Hematopoietic multipotent progenitor cell treated with erythropoietin and hydrocortisone succinate and interleukin-3 and kit ligand, for 4 days (in vitro differentiated cells): ENCODE results near the gene AGPS.
"Not testable (repeated sequence)": the region's sequence is repeated elsewhere in the genome, so short reads cannot be mapped to it uniquely, and the experiment has no call there.

Source experiments
- DNase-seq: peaks from one replicate; pipeline ENCODE4 v3.0.0-alpha.2; 2015

The AGPS gene

DNA sequence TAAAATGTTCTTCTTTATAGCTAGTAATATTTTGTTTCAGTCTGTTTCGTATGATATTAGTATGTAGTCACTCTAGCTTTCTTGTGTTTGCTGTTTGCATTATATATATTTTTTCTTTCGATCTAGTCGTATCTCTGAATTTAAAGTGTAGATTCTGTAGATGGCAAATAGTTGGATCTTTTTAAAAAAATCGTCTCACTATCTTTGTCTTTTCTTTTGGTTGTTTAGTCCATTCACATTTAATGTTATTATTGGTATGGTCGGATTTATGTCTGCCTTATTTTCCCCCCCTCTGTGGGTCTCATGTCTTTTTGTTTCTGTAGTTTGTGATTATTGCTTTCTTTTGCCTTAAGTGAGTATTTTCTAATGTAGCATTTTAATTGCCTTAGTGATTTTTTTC, 84.3 kb downstream of the AGPS start:
- DNase-seq = no peak

DNA sequence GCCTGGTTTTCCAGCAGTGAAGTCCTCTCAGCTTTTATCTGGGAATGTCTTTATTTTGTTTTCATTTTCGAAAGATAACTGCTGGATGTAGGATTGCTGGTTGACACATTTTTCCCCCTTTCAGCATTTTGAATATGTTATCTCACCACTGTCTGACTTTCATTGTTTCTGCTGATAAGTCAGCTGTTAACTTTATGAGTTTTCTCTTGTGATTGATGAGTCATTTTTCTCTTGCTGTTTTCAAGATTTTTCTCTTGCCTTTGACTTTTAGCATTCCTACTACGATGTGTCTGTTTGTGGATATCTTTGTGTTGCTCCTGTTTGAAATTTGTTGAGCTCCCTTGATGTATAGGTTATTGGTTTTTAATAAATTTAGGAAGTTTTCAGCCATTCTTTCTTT, 85.5 kb downstream of the AGPS start:
- DNase-seq = peak; percentile 20

DNA sequence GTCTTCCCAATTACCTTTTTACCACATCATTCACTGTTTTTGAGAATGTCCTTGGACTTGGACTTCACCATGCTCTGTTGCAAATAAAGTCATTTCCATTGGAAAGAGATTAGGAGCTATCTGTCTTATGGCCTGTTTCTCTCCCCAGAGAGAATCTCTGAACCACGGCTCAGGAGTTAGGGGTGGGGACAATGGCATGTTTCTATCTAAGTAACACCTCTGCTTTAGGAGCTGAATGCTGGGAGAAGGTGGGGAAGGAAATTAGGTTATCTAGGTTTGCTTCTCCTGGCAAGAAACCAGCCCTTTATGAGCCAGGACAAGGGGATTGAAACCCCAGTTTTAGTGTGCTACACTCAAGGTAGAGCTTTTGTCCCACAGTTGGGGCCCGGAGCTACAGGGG, 86.3 kb downstream of the AGPS start:
- no peak for DNase-seq

DNA sequence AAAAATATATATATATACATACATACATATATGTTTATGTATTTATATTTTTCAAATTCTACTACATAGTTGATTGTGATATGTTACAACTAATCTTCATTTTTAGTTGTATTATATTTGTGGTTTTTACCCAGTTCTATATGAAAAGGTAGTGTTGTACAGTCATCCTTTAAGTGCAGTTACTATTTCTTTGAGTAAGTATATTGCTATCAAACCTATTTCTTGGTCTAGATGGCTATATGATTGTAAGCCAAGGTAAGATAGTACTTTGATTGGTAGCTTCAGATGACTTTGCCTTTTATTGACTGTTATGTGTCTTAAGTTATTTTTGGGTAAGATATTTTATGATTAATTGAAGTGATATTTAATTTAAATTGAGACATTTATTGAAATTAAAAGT, 89.6 kb downstream of the AGPS start:
- DNase-seq = no peak

DNA sequence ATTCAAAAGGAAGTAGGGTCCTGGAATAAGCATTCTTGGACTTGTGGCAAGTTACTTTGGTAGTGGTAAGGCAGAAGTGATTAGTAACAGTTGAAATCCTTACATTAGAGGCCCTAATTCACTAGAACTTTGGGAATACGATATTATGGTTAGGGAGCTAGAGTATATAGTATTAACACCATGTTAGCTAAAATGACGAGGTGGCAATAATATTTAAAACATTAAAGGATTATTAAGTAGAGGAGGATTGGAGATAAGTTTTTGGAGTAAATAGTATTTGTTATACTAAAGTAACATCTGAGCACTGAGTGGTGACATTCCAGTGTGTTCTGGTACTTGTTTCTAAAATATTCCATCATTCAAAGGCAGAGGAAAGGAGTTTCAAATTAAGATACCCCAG, 91.0 kb downstream of the AGPS start:
- no peak for DNase-seq

DNA sequence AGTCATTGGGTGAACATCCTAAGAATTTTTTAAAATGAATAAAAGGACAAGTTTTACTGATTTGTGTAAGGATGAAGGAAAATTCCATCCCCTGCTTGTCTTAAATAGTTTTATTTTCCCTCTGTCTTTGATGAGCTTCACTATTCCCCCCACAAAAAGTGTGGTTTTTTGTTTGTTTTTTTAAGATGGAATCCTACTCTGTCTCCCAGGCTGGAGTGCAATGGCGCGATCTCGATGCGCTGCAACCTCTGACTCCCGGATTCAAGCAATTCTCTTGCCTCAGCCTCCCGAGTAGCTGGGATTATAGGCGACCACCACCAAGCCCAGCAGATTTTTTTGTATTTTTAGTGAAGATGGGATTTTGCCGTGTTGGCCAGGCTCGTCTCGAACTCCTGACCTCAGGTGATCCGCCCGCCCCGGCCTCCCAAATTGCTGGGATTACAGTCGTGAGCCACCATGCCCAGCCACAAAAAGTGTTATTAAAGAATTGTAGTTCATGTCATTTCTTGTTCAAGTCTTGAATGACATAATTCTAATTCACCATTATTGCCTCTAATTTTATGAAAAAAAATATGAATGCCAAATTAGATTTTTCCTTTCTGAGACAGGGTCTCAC, 91.7 kb downstream of the AGPS start:
- DNase-seq = no peak

DNA sequence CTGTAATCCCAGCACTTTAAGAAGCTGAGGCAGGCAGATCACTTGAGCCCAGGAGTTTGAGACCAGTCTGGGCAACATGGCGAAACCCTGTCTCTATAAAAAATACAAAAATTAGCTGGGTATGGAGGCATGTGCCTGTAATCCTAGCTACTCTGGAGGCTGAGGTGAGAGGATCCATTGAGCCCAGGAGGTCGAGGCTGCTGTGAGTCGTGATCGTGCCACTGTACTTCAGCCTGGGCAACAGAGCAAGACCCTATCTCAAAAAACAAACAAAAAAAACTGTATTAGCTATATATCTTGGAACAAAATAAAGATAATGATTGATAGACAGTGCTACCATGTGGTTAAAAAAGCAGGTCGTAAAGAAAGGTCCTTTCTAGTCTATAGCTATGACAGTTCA, 93.1 kb downstream of the AGPS start:
- DNase-seq = not testable (repeated sequence)

DNA sequence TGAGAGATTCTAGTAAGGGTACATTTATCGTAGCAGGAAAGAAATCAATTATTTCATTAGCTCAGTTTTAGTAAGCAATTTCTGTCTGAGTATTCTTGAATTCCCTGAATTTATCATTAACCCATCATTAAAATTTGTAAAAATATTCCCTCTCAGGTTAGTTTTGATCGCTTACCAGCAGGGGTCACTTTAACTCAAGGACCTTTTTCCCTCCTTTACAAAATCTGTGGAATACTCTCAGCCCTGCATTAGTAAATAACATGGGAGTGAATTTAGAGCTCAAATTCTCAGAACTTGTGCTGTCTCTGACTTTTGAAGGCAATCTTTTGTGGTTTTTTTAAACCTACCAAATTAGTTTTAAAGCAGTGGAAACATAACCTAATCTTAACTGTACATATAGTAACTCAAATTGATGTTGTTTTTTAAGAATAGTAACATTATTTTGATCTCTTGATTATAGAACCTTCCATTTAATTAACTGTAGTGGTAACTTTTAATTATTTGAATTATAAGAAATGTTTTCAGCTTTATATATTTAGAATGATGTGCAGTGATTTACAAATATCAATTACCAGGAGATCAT, 97.2 kb downstream of the AGPS start:
- peak; percentile 42 for DNase-seq

DNA sequence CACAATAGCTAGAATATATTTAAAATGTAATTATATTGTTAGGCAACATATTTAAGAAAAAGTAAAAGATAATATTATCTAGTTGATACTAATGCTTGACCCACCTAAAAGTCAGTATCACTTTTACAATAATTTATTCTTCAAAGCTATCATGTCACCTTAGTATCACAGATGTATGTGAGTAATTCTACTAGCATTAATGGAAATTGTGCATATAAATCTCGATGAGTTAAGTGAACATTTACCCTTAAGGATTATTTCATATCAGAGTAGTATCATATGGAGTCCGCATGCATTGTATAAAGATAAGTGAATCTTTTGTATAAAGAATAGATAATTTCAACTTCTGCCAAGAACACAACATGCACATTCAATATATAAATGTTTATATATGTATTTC, 103.4 kb downstream of the AGPS start:
- DNase-seq = no peak

DNA sequence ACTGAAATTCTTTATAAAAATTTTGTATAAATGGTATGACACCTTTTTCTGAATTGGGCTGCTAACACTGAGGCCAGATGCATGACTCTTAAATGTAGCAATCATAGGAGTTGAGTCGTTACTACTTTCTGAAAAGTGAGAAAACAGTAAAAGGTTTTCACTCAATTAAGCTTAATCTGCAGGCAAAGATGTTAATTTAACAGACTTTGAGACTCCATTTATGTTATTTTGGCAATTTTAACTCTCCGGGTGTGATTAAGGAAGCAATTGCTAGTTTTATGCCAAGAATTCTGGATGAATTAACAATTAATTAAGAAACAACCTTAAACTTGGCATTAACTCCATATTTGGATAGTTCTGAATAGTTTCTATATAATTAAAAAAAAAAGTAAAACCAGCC, 104.3 kb downstream of the AGPS start:
- DNase-seq = no peak

DNA sequence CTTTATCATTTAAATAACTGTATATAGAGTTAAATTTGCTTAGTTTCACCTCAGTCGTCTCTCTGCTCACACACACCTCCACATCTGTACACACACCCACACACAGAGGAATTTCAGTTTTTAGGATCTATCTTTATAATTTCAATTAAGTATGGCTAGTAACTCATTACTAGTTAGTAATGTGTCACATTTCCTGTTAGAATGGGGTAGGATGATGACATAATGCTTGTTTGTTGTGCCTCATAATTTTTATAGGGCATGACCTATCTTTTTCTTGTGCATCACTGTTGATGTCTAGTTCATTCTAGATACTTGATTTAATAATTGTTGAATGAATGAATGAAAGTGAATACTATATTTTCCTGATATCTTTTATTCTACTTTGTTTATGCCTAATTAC, 108.6 kb downstream of the AGPS start:
- DNase-seq = no peak

DNA sequence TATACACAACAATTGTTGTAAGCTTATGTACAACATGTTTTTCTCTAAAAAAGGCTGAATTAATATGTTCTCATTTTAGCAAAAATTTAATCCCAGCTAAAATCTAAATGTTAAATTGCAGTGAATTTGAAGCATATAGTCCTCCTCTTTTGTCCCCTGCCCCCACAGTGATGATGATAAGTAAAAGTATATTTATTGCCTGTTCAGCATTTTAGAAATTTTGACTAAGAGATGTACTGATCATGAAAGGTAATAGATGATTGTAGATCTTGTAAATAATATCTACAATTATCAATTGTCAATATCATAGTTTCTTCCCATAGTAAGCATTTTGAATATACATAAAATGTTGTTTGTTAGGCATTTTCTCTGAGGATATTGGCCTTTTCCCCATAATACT, 113.9 kb downstream of the AGPS start:
- no peak for DNase-seq

DNA sequence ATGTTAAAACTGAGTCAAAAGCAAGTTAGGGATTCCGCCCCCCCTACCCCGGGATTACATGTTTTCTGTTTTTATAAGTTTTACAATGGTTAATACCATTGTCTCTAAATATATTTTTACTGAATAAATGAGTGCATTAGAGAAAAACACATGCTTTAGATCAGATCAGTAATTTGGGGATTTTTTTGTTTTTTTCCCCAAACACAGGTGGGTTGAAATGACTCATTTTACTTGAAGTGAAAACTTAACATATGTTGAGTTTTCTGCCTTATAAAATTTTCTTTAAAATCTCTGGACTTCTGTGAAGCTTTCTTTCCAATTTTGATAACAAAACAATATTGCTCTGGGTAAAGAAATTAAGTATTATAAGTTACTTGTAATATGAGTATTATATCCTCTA, 114.4 kb downstream of the AGPS start:
- DNase-seq = no peak

DNA sequence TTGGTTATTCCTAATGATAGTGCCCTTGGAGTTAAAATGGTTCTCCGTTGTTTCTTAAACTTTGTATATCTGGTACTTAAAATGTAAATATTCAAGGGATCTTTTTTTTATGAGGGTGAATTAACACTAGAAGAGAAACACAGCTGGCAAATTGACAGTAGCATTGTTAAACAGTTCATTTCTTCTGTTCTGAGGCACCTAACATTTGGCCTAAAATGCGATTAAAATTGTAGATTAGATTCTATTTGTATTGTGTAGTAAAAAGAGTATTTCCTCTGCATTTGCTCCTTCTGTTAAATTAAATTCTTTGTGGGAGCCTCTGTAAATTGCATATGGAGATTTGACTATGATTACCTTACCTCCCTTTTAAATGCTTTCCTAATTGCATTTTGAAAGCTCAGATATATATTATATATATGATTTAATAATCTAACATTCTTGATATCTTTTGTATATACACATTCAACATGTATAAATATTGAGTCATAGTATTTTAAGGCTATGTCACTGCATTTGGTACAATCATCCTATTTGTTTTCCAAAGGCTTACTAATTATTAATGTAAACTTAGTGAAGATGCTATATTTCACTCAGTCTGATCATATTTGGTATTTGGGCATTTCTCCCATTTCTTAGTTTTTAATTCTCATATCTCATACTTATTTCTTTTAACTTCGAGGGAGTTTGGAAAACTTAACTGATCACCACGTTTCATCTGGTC, 124.4 kb downstream of the AGPS start:
- DNase-seq = no peak

DNA sequence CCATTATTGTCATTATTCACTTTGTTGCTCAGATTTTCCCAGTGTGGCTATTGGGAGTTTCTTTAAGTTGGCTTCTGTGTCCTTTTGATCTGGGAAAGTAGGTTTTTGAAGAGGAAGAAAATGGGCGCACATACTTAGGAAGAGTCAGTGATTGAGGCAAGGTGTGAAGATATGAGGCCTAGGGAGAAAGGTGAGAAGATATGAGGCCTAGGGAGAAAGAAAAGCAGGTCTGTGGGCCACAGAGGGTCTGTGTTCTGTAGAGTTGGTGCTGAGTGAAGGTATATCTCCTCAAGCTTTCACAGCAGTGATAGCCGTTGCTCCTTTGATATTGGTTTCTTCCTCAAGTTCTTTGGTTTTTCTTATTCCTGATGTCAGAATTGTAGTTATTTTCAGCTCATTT, 126.2 kb downstream of the AGPS start:
- no peak for DNase-seq

DNA sequence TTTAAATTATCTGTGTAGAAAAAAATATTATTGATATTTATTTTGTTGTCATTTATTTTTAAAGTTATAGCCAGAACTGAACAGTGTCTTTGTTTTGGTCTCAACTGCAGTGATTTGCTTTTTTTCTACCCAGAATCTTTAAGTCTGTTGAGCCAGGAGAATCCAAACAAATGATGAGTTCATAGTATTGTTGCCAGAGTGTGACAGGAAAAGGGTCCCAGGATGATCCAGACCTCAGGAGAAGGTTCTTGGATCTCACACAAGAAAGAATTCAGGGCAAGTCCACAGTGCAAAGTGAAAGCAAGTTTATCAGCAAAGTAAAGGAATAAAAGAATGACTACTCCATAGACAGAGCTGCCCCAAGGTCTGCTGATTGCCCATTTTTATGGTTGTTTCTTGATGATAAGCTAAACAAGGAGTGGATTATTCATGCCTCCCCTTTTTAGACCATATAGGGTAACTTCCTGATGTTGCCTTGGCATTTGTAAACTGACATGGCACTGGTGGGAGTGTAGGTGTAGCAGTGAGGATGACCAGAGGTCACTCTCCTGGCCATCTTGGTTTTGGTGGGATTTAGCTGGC, 127.1 kb downstream of the AGPS start:
- no peak for DNase-seq

DNA sequence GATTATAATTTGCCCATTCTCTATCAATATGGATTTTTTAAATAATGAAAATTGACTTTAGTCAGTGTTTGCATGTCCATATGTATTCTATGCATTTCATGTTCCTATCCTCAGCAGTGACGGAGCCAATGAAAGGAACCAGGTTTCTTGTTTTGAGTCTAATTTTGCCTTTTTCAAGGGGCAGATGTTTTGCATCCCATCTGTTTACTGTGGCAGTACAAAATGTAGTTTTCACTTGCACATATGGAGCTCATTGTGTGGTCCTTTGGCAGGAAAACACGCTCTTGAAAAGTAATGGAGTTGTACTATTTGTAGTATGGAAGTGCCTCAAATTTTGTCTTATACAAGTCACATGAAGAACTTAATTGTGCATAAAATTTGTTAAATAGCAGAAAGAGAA, 127.8 kb downstream of the AGPS start:
- DNase-seq = no peak

DNA sequence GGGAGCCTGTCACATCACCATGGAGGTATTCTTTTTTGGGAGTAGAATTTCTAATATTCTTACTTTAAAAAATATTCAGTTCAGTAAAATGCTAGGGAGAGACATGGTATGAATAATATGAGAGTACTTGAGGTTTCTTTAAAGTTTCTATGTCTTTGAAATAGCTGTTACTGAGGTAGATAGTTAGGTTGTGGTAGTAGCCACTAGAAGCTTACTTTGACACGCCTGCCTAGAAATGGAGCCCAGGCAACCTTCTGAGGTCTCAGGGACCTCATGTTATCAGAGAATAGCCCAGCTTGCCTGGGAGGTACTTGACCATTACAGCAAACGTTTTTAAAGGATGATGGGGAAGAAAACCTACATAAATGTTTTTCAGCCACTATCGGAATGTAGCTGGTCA, 131.2 kb downstream of the AGPS start:
- no peak for DNase-seq

DNA sequence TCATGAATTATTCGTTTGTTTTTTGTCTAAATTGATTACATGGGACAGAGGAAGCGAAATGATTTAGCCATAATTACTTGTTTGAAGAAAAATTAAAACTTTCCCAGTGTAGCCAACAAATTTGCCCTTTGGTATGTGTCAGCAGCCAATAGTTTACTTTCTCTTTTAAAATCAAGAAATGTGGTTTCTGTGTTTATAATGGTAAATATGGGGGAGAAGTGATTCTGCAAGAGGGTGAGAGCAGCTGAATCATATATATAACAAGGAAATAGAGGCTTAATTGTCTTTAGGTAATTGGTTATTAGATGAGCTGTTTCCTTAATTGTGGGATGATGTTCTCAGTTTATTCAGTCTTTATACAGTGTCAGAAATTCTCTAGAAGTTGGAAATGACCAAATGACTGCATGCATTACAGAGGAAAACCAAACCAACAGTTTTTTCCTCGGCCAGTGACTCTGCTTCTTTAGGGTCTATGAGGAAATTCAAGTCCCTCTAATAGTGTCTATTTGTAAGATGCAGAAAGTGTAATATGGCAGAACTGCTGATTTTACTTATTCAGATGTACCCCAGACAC, 132.9 kb downstream of the AGPS start:
- DNase-seq = no peak

DNA sequence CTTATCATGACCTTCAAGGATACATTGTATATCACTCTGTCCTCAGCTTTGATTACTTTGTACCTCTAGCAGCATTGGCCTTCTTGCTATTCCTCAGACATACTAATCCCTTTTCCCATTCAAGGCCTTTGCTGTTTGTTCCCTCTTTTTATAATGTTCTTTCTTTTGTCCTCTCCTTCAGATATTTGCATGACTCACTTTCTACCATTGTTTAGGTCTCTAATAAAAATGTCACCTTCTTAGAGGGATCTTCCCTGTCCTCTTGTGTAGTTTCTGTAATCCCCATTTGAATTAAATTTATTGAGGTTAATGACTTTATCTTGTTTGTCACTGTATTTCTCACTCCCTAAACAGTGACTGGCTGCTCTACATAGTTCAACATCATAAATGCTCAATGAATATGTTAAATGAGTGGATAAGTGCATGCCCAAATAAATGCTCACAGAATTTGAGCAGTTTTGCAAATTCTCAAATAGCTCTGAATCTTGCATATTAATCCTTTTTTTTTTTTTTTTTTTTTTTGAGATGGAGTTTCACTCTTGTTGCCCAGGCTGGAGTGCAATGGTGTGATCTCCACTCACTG, 135.9 kb downstream of the AGPS start:
- DNase-seq = no peak

DNA sequence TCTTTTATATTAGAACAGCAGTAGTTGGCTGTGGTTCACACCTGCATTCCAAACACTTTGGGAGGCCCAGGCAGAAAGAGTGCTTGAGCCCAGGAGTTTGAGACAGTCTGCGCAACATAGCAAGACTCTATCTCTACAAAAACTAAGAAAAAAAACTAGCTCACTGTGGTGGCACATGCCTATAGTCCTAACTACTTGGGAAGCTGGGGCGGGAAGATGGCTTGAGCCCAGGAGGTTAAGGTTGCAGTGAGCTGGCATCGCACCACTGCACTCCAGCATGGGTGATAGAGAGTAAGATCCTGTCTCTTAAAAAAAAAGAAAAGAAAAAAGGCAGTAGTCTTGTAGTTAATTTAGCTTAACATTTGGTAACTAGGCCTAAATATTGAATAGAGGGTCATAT, 136.6 kb downstream of the AGPS start:
- DNase-seq = no peak

DNA sequence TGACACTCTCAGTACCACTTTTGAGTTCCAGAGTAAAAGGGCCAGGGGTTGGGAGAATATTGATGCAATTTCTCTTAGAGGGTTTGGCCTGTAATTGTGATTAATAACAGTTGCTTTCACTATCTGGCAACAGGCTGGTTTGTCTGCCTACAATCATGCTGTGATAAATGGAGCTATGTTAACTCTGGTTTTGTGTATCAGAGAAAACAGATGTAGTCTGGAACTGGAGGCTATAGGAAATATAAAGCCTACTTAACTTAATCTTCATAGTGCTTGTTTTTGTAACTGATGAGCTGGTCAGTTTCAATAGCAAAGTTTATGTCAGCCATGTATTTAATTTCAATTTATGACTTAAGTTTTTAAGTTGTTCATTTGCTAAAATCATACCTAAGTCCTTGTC, 138.0 kb downstream of the AGPS start:
- DNase-seq = peak; percentile 23

DNA sequence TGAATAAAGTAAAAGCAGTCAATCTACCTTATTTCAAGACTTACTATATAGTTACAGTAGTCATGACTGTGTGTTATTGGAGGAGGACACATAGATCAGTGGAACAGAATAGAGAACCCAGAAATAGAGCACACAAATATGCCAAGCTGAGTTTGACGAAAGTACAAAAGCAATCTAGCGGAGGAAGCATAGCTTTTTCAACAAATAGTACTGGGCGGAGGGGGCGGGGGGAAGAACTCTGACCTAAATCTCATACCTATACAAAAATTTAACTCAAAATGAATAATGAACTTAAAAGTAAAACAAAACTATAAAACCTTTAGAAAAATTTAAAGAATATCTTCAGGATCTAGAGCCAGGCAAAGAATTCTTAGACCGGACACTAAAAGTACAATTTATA, 139.1 kb downstream of the AGPS start:
- no peak for DNase-seq

DNA sequence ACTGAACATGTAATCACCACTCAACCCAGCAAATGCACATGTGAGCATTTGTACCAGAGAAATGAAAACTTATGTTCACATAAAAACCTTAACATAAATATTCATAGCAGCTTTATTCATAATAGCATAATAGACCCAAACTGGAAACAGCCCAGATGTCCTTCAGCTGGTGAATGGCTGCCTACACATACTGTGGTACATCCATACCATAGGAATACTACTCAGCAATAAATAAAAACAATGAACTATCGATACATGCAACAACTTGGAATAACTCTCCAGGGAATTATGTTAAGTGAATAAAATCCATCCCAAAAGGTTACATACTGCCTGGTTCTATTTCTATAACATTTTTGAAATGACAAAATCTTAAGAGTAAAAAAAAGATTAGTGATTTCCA, 140.0 kb downstream of the AGPS start:
- no peak for DNase-seq
